Hematopoietic multipotent progenitor cell (in vitro differentiated cells): ENCODE measurements around the gene MANF. TPM values are rescaled to one million over a fixed set of nuclear protein-coding genes. Genes with fewer than 3 reads are reported as not detected.

Source experiments
- DNase-seq, 3 donors: peaks; one replicate each; pipeline ENCODE4 v3.0.0-alpha.2; 2011 to 2015; ENCODE audit warnings: low read depth in 2 of 3, low spot score in 2 of 3
- total RNA-seq: library from RNA; depleted of rRNA; stranded (reverse); fragments of >200 nt; gene quantifications from one replicate; pipeline ENCODE4 v1.2.3, GENCODE V29; 2012

MANF gene
- total RNA-seq, 1 donor = 19.9 TPM

DNA sequence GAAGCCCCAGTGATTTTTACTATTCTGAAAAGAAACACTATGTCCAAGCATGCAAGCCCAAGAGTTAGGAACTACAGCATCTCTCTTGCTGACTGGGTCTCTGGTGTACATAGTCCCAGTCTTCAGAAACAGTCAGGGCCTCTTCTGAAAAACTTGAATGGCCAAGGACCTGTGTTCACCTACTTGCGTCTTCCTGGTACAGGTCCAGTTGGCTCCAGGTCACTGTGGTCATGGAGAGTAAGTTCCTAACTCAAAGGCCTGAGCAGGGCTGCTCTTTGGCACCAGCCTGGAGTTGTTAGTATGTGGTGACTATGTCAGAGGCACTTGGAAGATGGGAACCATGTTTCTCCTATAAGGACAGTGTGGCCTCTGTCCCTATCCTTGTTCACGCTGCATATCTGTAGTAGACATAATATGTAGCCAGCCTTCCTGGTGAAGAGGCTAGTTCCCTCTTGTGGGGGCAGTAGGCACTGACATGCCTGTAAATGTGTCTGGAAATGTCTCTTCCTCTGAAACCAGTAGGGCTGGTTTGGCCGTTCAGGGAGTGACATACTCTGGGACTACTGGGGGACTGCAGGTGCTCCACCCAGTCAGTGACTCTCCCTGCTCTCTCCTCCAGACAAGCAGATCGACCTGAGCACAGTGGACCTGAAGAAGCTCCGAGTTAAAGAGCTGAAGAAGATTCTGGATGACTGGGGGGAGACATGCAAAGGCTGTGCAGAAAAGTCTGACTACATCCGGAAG is 3.4 kb downstream of the MANF start:
- peak in 1 of 3 donors; percentile 28 for DNase-seq

DNA sequence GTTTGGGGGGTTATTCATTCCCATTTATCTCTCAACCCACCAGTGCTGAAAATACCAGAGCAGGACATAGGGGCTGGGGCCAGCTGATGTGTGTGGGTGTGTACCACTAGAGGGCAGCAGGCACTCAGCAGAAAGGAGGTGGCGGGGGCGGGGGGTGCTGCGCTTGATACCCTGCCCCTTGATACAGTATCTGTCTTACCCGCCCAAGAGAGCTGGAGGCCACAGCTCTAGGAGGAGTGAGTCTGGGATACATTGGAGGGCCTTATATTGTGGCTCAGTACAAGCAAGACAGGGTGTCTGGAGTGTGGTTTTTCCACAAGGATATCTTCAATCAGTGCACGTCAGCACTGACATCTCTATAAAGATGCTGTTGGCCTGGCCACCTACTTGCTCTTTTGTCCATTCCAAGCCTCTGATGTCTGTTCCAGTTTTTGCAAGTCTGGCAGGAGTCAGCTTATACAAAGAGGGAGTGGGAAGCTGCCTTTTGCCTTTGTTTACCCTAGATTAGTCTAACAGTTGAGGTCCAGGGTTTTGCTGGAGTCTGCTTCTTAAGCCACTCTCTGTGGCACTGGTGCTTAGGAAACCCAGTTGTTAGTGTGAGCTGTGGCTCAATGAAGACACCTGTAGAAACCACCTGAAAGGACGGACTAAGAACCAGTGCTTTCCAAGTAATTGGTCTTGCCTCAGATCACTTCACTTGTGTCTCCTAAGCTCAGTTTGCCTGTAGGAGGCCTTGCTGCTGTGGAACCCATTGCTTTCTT is 4.5 kb downstream of the MANF start:
- peak in 2 of 3 donors; percentile 74 to 77 for DNase-seq

DNA sequence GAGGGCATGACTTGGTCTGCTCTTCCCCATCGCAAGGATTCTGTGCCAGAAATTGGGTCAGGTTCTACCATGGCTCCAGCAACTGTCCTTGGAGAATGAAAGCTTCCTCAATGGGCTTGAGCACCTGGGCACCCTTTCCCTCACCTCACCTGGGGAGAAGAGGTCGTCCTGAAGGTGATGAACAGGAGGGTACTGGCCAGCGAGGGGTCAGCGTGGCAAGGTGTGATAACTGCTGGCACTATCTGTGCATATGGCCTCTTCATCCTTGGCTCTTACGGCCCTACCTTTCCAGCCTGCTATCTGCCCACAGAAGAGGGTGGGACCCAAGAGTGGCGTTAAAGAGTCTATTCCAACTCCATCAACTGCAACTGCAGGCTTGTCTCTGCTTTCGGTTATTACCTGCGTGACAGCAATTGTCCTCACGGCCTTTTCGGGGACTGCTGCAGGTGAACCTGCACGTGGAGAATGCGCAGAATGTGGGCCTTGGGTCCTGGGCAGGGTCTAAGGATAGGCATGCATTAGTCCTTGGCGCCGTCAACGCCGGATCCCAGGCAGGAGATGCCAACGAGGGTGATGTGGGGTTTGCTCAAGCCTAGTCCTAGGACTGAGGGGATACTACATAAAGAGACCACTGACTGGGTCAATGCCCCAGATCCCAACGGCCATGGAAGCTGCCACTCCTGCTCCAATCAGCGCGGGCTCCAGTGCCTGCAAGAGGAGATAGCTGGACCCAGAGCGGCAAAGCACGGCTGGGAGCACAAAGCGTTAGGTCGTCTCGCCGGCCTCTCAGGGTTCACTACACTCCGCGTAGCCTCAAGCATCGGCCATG is 5.4 kb downstream of the MANF start:
- DNase-seq = no peak

DNA sequence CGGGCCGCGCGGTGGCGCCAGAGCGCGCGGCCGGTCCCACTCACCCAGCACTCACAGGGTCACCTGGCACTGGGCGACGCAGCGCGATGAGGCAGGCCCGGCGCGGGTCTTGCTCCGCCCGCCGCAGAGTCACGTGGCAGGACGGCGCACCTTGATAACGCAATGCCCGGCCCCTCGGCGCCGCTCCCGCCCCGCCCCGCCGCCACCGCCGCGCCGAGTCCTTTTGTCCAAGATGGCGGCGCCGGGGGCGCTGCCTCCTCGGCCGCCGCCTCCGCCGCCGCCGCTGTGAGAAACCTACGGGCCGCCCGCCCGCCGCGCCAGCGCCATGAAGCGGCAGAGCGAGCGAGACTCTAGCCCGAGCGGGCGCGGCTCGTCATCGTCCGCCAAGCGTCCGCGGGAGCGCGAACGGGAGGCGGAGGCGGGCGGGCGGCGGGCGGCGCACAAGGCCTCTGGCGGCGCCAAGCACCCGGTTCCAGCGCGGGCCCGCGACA is 6.0 kb downstream of the MANF start, which contains the start of gene RBM15B:
Gene RBM15B, plus strand, starts transcription at position 211 of the 491 bp plus-strand sequence. Its CDS starts 115 bp downstream, at position 326.
- peak; percentile 91 to 97 (median 97) for DNase-seq

DNA sequence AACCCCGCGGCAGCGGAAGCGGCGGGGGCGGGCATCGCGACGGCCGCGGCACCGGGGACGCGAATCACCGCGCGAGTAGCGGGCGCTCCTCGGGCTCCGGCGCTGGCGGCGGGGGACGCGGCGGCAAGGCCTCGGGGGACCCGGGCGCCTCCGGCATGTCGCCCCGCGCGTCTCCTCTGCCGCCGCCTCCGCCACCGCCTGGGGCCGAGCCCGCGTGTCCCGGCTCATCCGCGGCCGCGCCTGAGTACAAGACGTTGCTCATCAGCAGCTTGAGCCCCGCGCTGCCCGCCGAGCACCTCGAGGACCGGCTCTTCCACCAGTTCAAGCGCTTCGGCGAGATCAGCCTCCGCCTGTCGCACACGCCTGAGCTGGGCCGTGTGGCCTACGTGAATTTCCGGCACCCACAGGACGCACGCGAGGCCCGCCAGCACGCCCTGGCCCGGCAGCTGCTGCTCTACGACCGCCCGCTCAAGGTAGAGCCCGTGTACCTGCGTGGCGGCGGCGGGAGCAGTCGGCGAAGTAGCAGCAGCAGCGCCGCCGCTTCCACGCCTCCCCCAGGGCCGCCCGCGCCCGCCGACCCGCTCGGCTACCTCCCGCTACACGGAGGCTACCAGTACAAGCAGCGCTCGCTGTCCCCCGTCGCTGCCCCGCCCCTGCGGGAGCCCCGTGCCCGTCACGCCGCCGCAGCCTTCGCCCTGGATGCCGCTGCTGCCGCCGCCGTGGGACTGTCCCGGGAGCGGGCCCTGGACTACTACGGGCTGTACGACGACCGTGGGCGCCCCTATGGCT is 6.7 kb downstream of the MANF start:
- peak in 2 of 3 donors; percentile 22 to 40 for DNase-seq

GRCh38 chr3:51392355-51393133 is 7.5 kb downstream of the MANF start:
- DNase-seq = no peak

GRCh38 chr3:51393134-51393495 is 8.0 kb downstream of the MANF start:
- no peak for DNase-seq

DNA sequence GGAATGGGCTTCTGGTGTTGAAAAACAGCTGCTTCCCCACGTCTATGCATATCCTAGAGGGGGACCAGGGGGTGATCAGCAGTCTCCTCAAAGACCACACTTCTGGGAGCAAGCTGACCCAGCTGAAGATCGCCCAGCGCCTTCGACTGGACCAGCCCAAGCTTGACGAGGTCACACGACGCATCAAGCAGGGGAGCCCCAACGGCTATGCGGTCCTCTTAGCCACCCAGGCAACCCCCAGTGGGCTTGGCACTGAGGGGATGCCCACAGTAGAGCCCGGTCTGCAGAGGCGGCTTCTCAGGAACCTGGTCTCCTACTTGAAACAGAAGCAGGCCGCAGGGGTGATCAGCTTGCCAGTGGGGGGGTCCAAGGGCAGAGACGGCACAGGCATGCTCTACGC is 8.5 kb downstream of the MANF start:
- DNase-seq = no peak

DNA sequence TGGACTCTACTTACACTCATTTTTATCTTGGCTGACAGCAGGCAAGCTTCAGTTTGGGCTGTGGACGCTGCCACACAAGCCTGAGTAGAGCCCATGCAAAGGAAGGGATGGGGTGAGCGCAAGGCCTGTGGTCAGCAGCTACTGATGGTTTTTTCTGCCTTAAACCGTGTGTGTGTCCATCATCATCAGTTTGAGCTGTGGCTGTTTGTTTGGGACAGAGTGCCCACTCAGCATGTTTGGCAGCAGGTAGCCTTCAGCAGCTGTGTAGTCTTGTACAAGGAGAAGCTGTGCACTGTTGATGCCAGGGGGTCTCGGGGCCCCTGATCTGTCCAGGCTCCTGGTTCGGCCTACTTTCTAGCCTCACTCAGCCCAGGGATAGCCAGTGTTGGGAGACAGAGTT is 9.4 kb downstream of the MANF start:
- DNase-seq = no peak

- no peak for DNase-seq
These were observed 10.6 kb downstream of the MANF start for GRCh38 chr3:51395493-51396213.

- no peak for DNase-seq
These were observed 11.3 kb downstream of the MANF start for GRCh38 chr3:51396401-51396800.

GRCh38 chr3:51397392-51397791 is 12.3 kb downstream of the MANF start:
- no peak for DNase-seq

DNA sequence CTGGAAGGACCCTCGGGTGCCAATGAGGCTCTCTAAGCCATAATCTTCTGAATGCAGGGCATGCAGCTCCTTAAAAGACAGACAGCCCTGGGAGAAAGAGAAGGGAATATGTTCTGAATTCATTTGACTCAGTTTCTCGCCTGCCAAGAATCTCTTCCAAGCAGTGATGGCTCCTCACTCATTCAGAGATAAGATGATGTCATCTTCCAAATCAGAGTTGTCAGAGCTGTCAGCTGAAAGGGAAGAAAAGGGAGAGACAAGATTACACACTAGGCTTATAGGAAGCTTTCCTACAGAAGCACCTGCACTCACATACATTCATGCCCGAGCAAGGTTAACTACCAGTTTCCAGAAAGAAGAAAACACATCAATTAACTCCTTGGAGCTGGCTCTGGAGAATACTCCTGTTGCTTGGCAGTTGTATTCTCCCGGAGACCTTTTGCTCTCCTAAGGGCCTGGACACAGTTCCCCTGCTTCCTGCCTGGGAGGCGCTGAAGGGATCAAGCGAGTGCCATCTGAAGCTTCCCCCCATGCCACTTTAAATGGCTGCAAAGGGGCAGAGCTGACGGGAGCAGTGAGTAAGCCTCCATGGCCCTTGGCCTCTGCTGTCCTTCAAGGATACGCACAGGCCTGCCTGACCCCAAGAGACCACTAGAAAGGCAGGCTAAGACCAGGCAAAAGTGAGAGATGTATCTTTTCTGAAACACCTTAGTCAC is 13.7 kb downstream of the MANF start:
- no peak for DNase-seq

- DNase-seq = no peak
These were observed 15.1 kb downstream of the MANF start for GRCh38 chr3:51400166-51400565.

GRCh38 chr3:51401735-51402134 is 16.6 kb downstream of the MANF start:
- peak in 1 of 3 donors; percentile 38 for DNase-seq

DNA sequence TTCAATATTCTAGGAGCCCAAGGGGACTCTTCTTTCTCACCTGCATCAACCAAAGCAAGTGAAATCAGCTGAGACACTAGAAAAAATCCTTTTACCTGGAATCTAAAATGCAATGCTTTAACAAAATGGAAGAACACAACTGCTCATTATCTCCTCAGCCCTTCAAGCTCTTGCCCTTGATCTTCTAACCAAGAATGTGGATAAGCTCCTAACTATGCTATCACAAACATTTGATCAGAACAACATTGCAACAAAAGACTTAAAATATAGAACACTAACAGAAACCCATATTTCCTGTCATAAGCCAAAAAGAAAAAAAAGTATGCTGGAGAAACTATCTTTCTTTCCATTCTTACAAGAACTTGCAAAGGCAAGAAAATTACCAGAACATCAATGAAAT is 18.6 kb downstream of the MANF start:
- DNase-seq = no peak

- DNase-seq = no peak
These were observed 22.9 kb downstream of the MANF start for GRCh38 chr3:51408021-51408420.

GRCh38 chr3:51408813-51409212 is 23.7 kb downstream of the MANF start:
- DNase-seq = no peak
